H1 (cell line): ENCODE measurements around the gene EIF2S1. TPM values are rescaled to one million over a fixed set of nuclear protein-coding genes. Genes with fewer than 3 reads are reported as not detected.

Source experiments
- CTCF ChIA-PET: fragments of 300-600 bp; sonication (Branson Sonifier 250); formaldehyde crosslinking; loops from one replicate; lab custom pipeline; 2021; ENCODE audit not compliant: partially characterized antibody; lab: Charles Lee
- POLR2A ChIA-PET: fragments of 300-600 bp; sonication (Branson Sonifier 250); formaldehyde crosslinking; loops from one replicate; lab custom pipeline; 2021; ENCODE audit warnings: inconsistent platforms; ENCODE audit not compliant: partially characterized antibody; lab: Charles Lee
- DNase-seq, 2 experiments: peaks; one replicate each; pipeline versions ENCODE4 v3.0.0 to v3.0.0-alpha.2; 2010 to 2022; ENCODE audit warnings: low spot score in 2 of 2, low read depth in 1 of 2, mixed read lengths in 1 of 2
- FAIRE-seq: peaks from 2 replicates; lab custom pipeline; 2011; peaks lifted over from hg19 to GRCh38; lab: Jason Lieb, UNC
- H2AFZ ChIP-seq: 2 replicates; pipeline ENCODE4 v1.8.1; 2012; ENCODE audit warnings: low read length, inconsistent platforms
- H2AK5ac ChIP-seq: 2 replicates; pipeline ENCODE4 v1.6.1; 2013; ENCODE audit warnings: low read depth, low read length
- H2BK120ac ChIP-seq: replicated peaks from 2 replicates; pipeline ENCODE3; 2013; ENCODE audit warnings: low read depth, low read length, inconsistent platforms
- H2BK12ac ChIP-seq: 2 replicates; pipeline ENCODE4 v1.6.1; 2013; ENCODE audit warnings: low read depth, low read length
- H2BK15ac ChIP-seq: 2 replicates; pipeline ENCODE4 v1.6.1; 2013; ENCODE audit warnings: low read length
- H2BK20ac ChIP-seq: 2 replicates; pipeline ENCODE4 v1.6.1; 2013; ENCODE audit warnings: low read length
- H2BK5ac ChIP-seq: 2 replicates; pipeline ENCODE4 v1.6.1; 2013; ENCODE audit warnings: low read depth, low read length
- H3K14ac ChIP-seq: 2 replicates; pipeline ENCODE4 v1.6.1; 2013; ENCODE audit warnings: inconsistent platforms; ENCODE audit not compliant: insufficient read length
- H3K18ac ChIP-seq: 2 replicates; pipeline ENCODE4 v1.6.1; 2013; ENCODE audit warnings: low read length; ENCODE audit errors: extremely low read depth
- H3K23ac ChIP-seq: 2 replicates; pipeline ENCODE4 v1.6.1; 2013; ENCODE audit warnings: inconsistent platforms; ENCODE audit not compliant: insufficient read length
- H3K23me2 ChIP-seq: 2 replicates; pipeline ENCODE4 v1.6.1; 2013; ENCODE audit warnings: low read depth, low read length
- H3K27ac ChIP-seq: 2 replicates; pipeline ENCODE4 v1.6.1; 2011; ENCODE audit warnings: low read depth, low read length, inconsistent platforms
- H3K27me3 ChIP-seq, 4 experiments: replicated peaks in 1 of 4; 1 replicate in 1 of 4; 2 replicates in 3 of 4; pipeline versions ENCODE4 v1.6.1 to v1.8.1; 2011 to 2013; ENCODE audit warnings: low read length in 3 of 4, mild to moderate bottlenecking in 3 of 4, inconsistent platforms in 2 of 4, mixed read lengths in 2 of 4, moderate library complexity in 1 of 4; ENCODE audit not compliant: control insufficient read depth in 3 of 4, insufficient read depth in 3 of 4; ENCODE audit errors: extremely low read depth in 1 of 4
- H3K36me3 ChIP-seq, 4 experiments: 2 replicates each; pipeline versions ENCODE4 v1.6.1 to v1.8.1; 2011 to 2013; ENCODE audit warnings: mild to moderate bottlenecking in 4 of 4, low read length in 3 of 4, moderate library complexity in 2 of 4, control low read depth in 1 of 4, inconsistent platforms in 1 of 4; ENCODE audit not compliant: insufficient read depth in 4 of 4, control insufficient read depth in 2 of 4
- H3K4ac ChIP-seq: replicated peaks from 2 replicates; pipeline ENCODE3; 2013; ENCODE audit warnings: low read length, low read depth, mixed read lengths, inconsistent platforms; ENCODE audit not compliant: insufficient read length
- H3K4me1 ChIP-seq, 4 experiments: replicated peaks in 1 of 4; 1 replicate in 1 of 4; 2 replicates in 3 of 4; pipeline versions ENCODE4 v1.6.1 to v1.8.1; 2011 to 2013; ENCODE audit warnings: low read length in 3 of 4, inconsistent platforms in 2 of 4, mixed read lengths in 1 of 4; ENCODE audit not compliant: insufficient read depth in 4 of 4, control insufficient read depth in 3 of 4
- H3K4me2 ChIP-seq, 2 experiments: 2 replicates each; pipeline versions ENCODE4 v1.6.1 to v1.8.1; 2011 to 2013; ENCODE audit warnings: low read depth in 2 of 2, low read length in 2 of 2, control low read depth in 1 of 2, inconsistent platforms in 1 of 2, mild to moderate bottlenecking in 1 of 2; ENCODE audit not compliant: insufficient read depth in 1 of 2
- H3K4me3 ChIP-seq, 4 experiments: fragments of 200-600, 300-600 bp in 1 of 4; sonication (generic), shearing (Covaris generic), sonication (Bioruptor Twin) in 1 of 4; 2 replicates each; pipeline versions ENCODE4 v1.5.1 to v1.8.1; 2011 to 2016; ENCODE audit warnings: low read length in 4 of 4, low read depth in 3 of 4, control low read depth in 2 of 4, inconsistent platforms in 2 of 4, mild to moderate bottlenecking in 2 of 4, mixed read lengths in 1 of 4, moderate library complexity in 1 of 4; ENCODE audit not compliant: insufficient read depth in 2 of 4; ENCODE audit errors: extremely low read depth in 1 of 4
- H3K56ac ChIP-seq: replicated peaks from 2 replicates; pipeline ENCODE3; 2013; ENCODE audit warnings: low read depth, mild to moderate bottlenecking, mixed read lengths, low read length, inconsistent platforms; ENCODE audit not compliant: insufficient read length
- H3K79me1 ChIP-seq: 2 replicates; pipeline ENCODE4 v1.6.1; 2013; ENCODE audit warnings: low read depth, low read length, control low read depth
- H3K79me2 ChIP-seq, 2 experiments: 2 replicates each; pipeline versions ENCODE4 v1.6.1 to v1.8.1; 2012 to 2013; ENCODE audit warnings: low read length in 2 of 2, mild to moderate bottlenecking in 2 of 2, inconsistent platforms in 1 of 2; ENCODE audit not compliant: insufficient read depth in 2 of 2, control insufficient read depth in 1 of 2
- H3K9ac ChIP-seq, 4 experiments: replicated peaks in 1 of 4; 1 replicate in 1 of 4; 2 replicates in 3 of 4; pipeline versions ENCODE4 v1.6.1 to v1.8.1; 2011 to 2013; ENCODE audit warnings: low read depth in 3 of 4, low read length in 3 of 4, control low read depth in 2 of 4, mild to moderate bottlenecking in 2 of 4, moderate library complexity in 2 of 4, inconsistent platforms in 1 of 4; ENCODE audit errors: extremely low read depth in 1 of 4
- H3K9me3 ChIP-seq, 2 experiments: 2 replicates each; pipeline versions ENCODE4 v1.6.1 to v1.8.1; 2012 to 2013; ENCODE audit warnings: mild to moderate bottlenecking in 2 of 2, moderate library complexity in 2 of 2, control low read depth in 1 of 2, inconsistent platforms in 1 of 2, low read depth in 1 of 2, low read length in 1 of 2, mixed read lengths in 1 of 2; ENCODE audit not compliant: insufficient read depth in 2 of 2
- H4K20me1 ChIP-seq, 2 experiments: replicated peaks in 1 of 2; 2 replicates each; pipeline versions ENCODE3 to v1.8.1; 2011 to 2013; ENCODE audit warnings: inconsistent platforms in 2 of 2, low read length in 2 of 2, mild to moderate bottlenecking in 1 of 2; ENCODE audit not compliant: insufficient read depth in 2 of 2, control insufficient read depth in 1 of 2
- H4K5ac ChIP-seq: 2 replicates; pipeline ENCODE4 v1.6.1; 2013; ENCODE audit warnings: low read length, low read depth, mixed read lengths, inconsistent platforms; ENCODE audit not compliant: insufficient read length
- H4K8ac ChIP-seq: 2 replicates; pipeline ENCODE4 v1.8.0; 2013; ENCODE audit warnings: mild to moderate bottlenecking, moderate library complexity, low read length, inconsistent platforms; ENCODE audit not compliant: insufficient read depth; ENCODE audit errors: extremely low read depth
- H4K91ac ChIP-seq: replicated peaks from 2 replicates; pipeline ENCODE3; 2013; ENCODE audit warnings: low read length, mixed read lengths, inconsistent platforms; ENCODE audit not compliant: insufficient read length
- GABPA ChIP-seq: IDR thresholded peaks from 2 replicates; pipeline ENCODE4 v1.6.1; 2011; ENCODE audit warnings: mild to moderate bottlenecking, low read length, moderate library complexity, borderline replicate concordance; ENCODE audit not compliant: insufficient read depth
- NRF1 ChIP-seq: IDR thresholded peaks from 2 replicates; pipeline ENCODE4 v1.6.1; 2011; ENCODE audit warnings: mild to moderate bottlenecking, low read depth, low read length, improper control_type of control experiment
- POU5F1 ChIP-seq: IDR thresholded peaks from 2 replicates; pipeline ENCODE4 v1.6.1; 2011; ENCODE audit warnings: low read depth, mild to moderate bottlenecking, low read length, moderate library complexity
- RXRA ChIP-seq: IDR thresholded peaks from 2 replicates; pipeline ENCODE4 v1.6.1; 2011; ENCODE audit warnings: low read depth, mild to moderate bottlenecking, low read length, moderate library complexity; ENCODE audit not compliant: insufficient read depth
- TAF7 ChIP-seq: optimal IDR thresholded peaks from 2 replicates; pipeline ENCODE3; 2011; ENCODE audit warnings: low read depth, mild to moderate bottlenecking, inconsistent platforms, low read length, moderate library complexity, borderline replicate concordance
- TEAD4 ChIP-seq: IDR thresholded peaks from 2 replicates; pipeline ENCODE4 v1.6.1; 2012; ENCODE audit warnings: low read depth, low read length, inconsistent platforms, mixed read lengths
- WGBS, 2 experiments: shearing (Covaris generic) in 1 of 2; methylation state at CpG; one replicate each; pipeline versions ENCODE4 v1.1.6 to v1.1.7; 2013 to 2015; ENCODE audit warnings: low lambda C conversion rate in 2 of 2, mixed read lengths in 2 of 2, inconsistent platforms in 1 of 2, low coverage in 1 of 2, missing lambda C conversion rate in 1 of 2; ENCODE audit not compliant: insufficient replicate concordance in 2 of 2, insufficient coverage in 1 of 2, insufficient read length in 1 of 2; ENCODE audit errors: extremely low coverage in 1 of 2, missing lambda C conversion rate in 1 of 2; 5-methylcytosine and 5-hydroxymethylcytosine counted together
- polyA plus RNA-seq, 7 experiments: library from polyadenylated mRNA; depleted of rRNA in 3 of 7; stranded (reverse) in 5 of 7; unstranded in 2 of 7; fragments of >200 nt in 5 of 7; fragments of 200-250 nt in 2 of 7; gene quantifications; 1 replicate in 5 of 7; 2 replicates in 1 of 7; 4 replicates in 1 of 7; pipeline versions ENCODE4 v1.2.1 to v1.2.3, GENCODE V29; 2011 to 2013; ENCODE audit warnings: missing spikeins in 2 of 7, mixed read lengths in 2 of 7
- total RNA-seq: library from RNA; stranded (reverse); fragmentation: NEBNext Ultra II Directional; extraction: Animal tissue kit (Norgen Biotek cat#: 25700); gene quantifications from 2 replicates; pipeline ENCODE4 v1.2.1, GENCODE V29; 2021

Gene EIF2S1
- total and polyA plus RNA-seq, 2 of the 8 experiments (the other 6 are each of a cell fraction or from before 2014, with no cell fraction given), result 35.1 to 146 TPM

GRCh38 chr14:67357186-67357968, 2.8 kb upstream of the EIF2S1 start:
- Histone ChIP-seq H2BK12ac (no peak overlapping the region), H4K91ac (no peak overlapping the region), H3K27ac (no peak overlapping the region), H3K79me1 (peaks cover 3% of the 10 kb centered on the region; the same call in 1 of the 2 replicates), H3K18ac (no peak overlapping the region), H3K9me3 (no peaks in the 10 kb centered on the region), H4K8ac (no peak overlapping the region), H2BK20ac (no peak overlapping the region), H3K27me3 (no peaks in the 10 kb centered on the region), H3K4ac (no peak overlapping the region), H2BK120ac (no peak overlapping the region), H2AK5ac (no peak overlapping the region), H3K4me3 (no peak overlapping the region), H3K23me2 (peaks cover 5% of the 10 kb centered on the region; the same call in 1 of the 2 replicates), H2BK5ac (no peak overlapping the region), H3K14ac (no peak overlapping the region), H3K4me2 (peak overlapping the region in 1 of 2 experiments; percentile 83; a peak in 1 of 4 replicates), H3K23ac (no peak overlapping the region), H2BK15ac (no peak overlapping the region), H3K79me2 (peaks cover 12 to 76% of the 10 kb centered on the region in 2 experiments), H4K5ac (no peak overlapping the region), H3K4me1 (peaks cover 0 to 3% (median 1%) of the 10 kb centered on the region in 4 experiments; a peak in 2 of 7 replicates), H3K56ac (no peak overlapping the region), H2AFZ (no peak overlapping the region), H3K36me3 (peaks cover 0 to 7% (median 0%) of the 10 kb centered on the region in 4 experiments; a peak in 3 of 8 replicates), H4K20me1 (peaks cover 2 to 9% of the 10 kb centered on the region in 2 experiments), H3K9ac (no peak overlapping the region)
- WGBS, 2 experiments, result 84% methylated on average over 4 of the region's 4 CpGs; no CpG with 5 or more reads in 1 of the 2 experiments
- DNase-seq, result no peak
- ChIA-PET CTCF (interaction anchor here (0.6 to 1.5 kb wide), 2 partner anchors 12 to 190 kb away, joined by 3 to 4 read pairs; no protein-coding TSS in a partner anchor), POLR2A (interaction anchor here (0.9 kb wide), 1 partner anchor 10 kb away, joined by 3 read pairs; no protein-coding TSS in a partner anchor)
- no peak for FAIRE-seq
- TF ChIP-seq POU5F1 (no peak), TAF7 (no peak), TEAD4 (no peak), RXRA (no peak), NRF1 (no peak), GABPA (no peak)
